Activated effector memory CD4-positive, alpha-beta T cell treated with anti-CD3 and anti-CD28 coated beads, Interleukin-2, amount 50 U/mL, for 16 hours (primary cell): Measurements from ENCODE around the gene RAPGEF4.
A peak's percentile ranks its signal among the peaks of the same experiment; 100 is the strongest.

Source experiments
- DNase-seq: peaks from one replicate; pipeline ENCODE4 v3.0.0-alpha.2; 2020

Gene RAPGEF4

GRCh38 chr2:172947461-172948153 is 212.0 kb downstream of the RAPGEF4 start:
- DNase-seq, result no peak

GRCh38 chr2:172949522-172949921 is 213.9 kb downstream of the RAPGEF4 start:
- no peak for DNase-seq

GRCh38 chr2:172950565-172950964 is 214.9 kb downstream of the RAPGEF4 start:
- DNase-seq, result no peak

- no peak for DNase-seq
These were observed 215.9 kb downstream of the RAPGEF4 start for GRCh38 chr2:172951554-172951953.

- DNase-seq, result no peak
These were observed 217.8 kb downstream of the RAPGEF4 start for GRCh38 chr2:172953411-172953810.

GRCh38 chr2:172953970-172954852 is 218.6 kb downstream of the RAPGEF4 start:
- no peak for DNase-seq

- no peak for DNase-seq
These were observed 219.9 kb downstream of the RAPGEF4 start for GRCh38 chr2:172955587-172955986.

GRCh38 chr2:172957734-172958133 is 222.1 kb downstream of the RAPGEF4 start:
- DNase-seq, result no peak

- no peak for DNase-seq
These were observed 226.4 kb downstream of the RAPGEF4 start for GRCh38 chr2:172962082-172962481.

GRCh38 chr2:172962824-172963223 is 227.2 kb downstream of the RAPGEF4 start:
- no peak for DNase-seq

- no peak for DNase-seq
These were observed 229.0 kb downstream of the RAPGEF4 start for GRCh38 chr2:172964511-172965139.

GRCh38 chr2:172965433-172966212 is 230.0 kb downstream of the RAPGEF4 start:
- DNase-seq, result no peak

GRCh38 chr2:172967036-172967982 is 231.7 kb downstream of the RAPGEF4 start:
- DNase-seq, result no peak

GRCh38 chr2:172968061-172968469 is 232.4 kb downstream of the RAPGEF4 start:
- no peak for DNase-seq

- no peak for DNase-seq
These were observed 233.5 kb downstream of the RAPGEF4 start for GRCh38 chr2:172969166-172969565.

GRCh38 chr2:172969609-172970008 is 234.0 kb downstream of the RAPGEF4 start:
- no peak for DNase-seq

GRCh38 chr2:172970660-172971059 is 235.0 kb downstream of the RAPGEF4 start:
- no peak for DNase-seq

GRCh38 chr2:172972005-172972619 is 236.5 kb downstream of the RAPGEF4 start:
- peak; percentile 72 for DNase-seq

- no peak for DNase-seq
These were observed 239.1 kb downstream of the RAPGEF4 start for GRCh38 chr2:172974762-172975161.

GRCh38 chr2:172976116-172976515 is 240.5 kb downstream of the RAPGEF4 start:
- DNase-seq, result no peak

- DNase-seq, result no peak
These were observed 241.2 kb downstream of the RAPGEF4 start for GRCh38 chr2:172976816-172977215.
